Measurements from ENCODE around the gene THRAP3. TPM values are rescaled to one million over a fixed set of nuclear protein-coding genes. Genes with fewer than 3 reads are reported as not detected.
A peak's percentile ranks its signal among the peaks of the same experiment; 100 is the strongest.

Gene THRAP3
- total RNA-seq, 2 donors from 2014 or later, result 145 to 165 TPM

DNA sequence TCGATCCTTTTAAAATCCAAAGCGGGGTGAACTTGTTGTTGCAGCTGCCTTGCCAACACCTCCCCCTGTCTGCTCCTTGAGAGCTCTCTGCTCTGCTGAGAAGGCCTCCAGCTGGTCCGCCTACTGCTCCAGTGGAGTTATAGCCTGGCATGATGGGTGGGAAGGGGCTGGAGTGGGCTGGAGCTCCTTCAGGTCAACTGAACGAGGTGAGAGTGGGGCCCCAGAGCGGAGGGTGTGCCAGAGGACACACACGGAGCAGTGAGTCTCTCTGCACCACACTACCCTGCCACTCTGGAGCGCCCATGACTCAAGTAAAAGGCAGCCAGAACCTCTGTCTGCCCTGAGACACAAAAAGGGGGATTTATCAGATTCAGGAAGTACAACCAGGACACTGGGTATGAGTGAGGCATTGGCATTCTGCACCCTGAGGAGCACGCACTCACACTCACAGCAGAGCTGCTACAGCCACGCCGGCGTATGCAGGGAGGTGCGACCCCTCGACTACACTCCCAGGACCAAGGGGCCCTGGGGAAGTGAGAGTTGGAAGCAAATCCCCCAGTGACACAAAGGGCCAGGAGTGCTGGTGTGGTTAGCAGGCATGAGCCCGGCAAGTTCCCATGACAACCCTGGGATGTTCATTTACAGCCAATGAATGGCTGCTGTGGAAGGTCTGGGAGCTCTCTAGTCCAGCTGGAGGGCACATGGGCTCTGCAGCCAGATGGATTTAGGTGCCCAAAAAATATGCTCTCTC is 127.2 kb downstream of the THRAP3 start:
- peaks cover 6% of the 10 kb centered on the region for H3K4me1 Mint-ChIP-seq
- Histone ChIP-seq H3K36me3 (ENCODE audit: control insufficient read depth, insufficient read depth, low read length) (peaks cover 70% of the 10 kb centered on the region), H3K9me3 (ENCODE audit: control insufficient read depth, low read length) (no peaks in the 10 kb centered on the region), H3K4me1 (ENCODE audit: control insufficient read depth, insufficient read depth, low read length) (no peaks in the 10 kb centered on the region), H3K9ac (ENCODE audit: extremely low read depth, low read length, poor library complexity, severe bottlenecking) (no peak overlapping the region), H3K27me3 (ENCODE audit: control insufficient read depth, insufficient read depth, low read length, poor library complexity, severe bottlenecking) (no peaks in the 10 kb centered on the region), H3K4me3 (ENCODE audit: low read length) (no peak overlapping the region), H3K27ac (ENCODE audit: low read depth, low read length) (peak overlapping the region; percentile 86)
- H3K27me3 Mint-ChIP-seq (ENCODE audit: insufficient read depth), result no peaks in the 10 kb centered on the region
- no peak overlapping the region for H3K27ac Mint-ChIP-seq
- no peaks in the 10 kb centered on the region for H3K9me3 Mint-ChIP-seq
- no peak overlapping the region for H3K4me3 Mint-ChIP-seq
- TF ChIP-seq, protein P1, sequence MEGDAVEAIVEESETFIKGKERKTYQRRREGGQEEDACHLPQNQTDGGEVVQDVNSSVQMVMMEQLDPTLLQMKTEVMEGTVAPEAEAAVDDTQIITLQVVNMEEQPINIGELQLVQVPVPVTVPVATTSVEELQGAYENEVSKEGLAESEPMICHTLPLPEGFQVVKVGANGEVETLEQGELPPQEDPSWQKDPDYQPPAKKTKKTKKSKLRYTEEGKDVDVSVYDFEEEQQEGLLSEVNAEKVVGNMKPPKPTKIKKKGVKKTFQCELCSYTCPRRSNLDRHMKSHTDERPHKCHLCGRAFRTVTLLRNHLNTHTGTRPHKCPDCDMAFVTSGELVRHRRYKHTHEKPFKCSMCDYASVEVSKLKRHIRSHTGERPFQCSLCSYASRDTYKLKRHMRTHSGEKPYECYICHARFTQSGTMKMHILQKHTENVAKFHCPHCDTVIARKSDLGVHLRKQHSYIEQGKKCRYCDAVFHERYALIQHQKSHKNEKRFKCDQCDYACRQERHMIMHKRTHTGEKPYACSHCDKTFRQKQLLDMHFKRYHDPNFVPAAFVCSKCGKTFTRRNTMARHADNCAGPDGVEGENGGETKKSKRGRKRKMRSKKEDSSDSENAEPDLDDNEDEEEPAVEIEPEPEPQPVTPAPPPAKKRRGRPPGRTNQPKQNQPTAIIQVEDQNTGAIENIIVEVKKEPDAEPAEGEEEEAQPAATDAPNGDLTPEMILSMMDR (conservative IDR thresholded peaks at IDR 0.05), result no peak
- no peak for DNase-seq
- WGBS, 2 experiments (ENCODE audit: insufficient coverage in 1 of 2, insufficient read length in 1 of 2), result 91 to 93% methylated on average over 5 to 14 of the region's 14 CpGs
- peaks cover 55% of the 10 kb centered on the region for H3K36me3 Mint-ChIP-seq (ENCODE audit: low read depth)

DNA sequence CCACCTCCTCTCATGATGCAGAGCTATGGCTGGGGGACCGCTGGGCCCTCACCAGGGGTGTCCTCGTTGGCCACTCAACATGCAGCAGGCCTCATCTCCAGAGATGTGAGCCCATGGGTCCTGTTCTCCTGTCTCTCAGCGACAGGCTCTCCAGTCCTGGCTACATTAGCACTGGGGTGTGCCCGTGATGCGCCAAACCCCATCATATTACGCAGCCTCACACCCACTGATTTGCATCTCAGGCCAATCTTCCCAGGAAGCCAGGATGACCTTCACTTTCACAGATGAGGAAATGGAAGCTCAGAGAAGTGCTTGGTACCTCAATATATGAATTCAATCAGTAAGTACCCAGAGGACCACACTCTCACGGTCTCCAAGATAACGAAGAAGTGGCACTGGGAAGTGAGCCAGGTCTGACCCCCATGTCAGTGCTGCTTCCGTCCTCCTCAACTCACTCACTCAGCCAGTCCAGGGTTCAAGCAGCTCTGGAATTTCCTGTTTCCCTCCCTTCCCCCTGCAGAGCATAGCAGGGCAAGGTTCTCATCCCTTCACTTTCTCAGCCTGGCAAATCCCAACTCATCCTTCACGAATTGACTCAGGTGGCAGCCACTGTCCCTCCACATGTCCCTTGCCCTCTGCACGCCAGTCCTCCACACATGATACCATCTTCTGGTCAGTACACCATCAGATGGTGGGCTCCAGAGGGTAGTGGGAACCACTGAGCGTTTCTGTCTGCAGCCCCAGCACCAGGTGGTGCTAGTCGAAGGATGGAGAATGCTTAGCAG is 128.1 kb downstream of the THRAP3 start:
- TF ChIP-seq, protein P1 (conservative IDR thresholded peaks at IDR 0.05), result peak; percentile 20
- 92 to 99% methylated on average over 11 to 13 of the region's 13 CpGs for WGBS, 2 experiments (ENCODE audit: insufficient coverage in 1 of 2, insufficient read length in 1 of 2)
- Histone ChIP-seq H3K4me3 (ENCODE audit: low read length) (no peak overlapping the region), H3K27me3 (ENCODE audit: control insufficient read depth, insufficient read depth, low read length, poor library complexity, severe bottlenecking) (no peaks in the 10 kb centered on the region), H3K9me3 (ENCODE audit: control insufficient read depth, low read length) (no peaks in the 10 kb centered on the region), H3K9ac (ENCODE audit: extremely low read depth, low read length, poor library complexity, severe bottlenecking) (no peak overlapping the region), H3K4me1 (ENCODE audit: control insufficient read depth, insufficient read depth, low read length) (no peaks in the 10 kb centered on the region), H3K27ac (ENCODE audit: low read depth, low read length) (peak overlapping the region; percentile 86), H3K36me3 (ENCODE audit: control insufficient read depth, insufficient read depth, low read length) (peaks cover 70% of the 10 kb centered on the region)
- H3K27ac Mint-ChIP-seq, result peak overlapping the region; percentile 64
- H3K27me3 Mint-ChIP-seq (ENCODE audit: insufficient read depth), result no peaks in the 10 kb centered on the region
- no peak for DNase-seq
- no peak overlapping the region for H3K4me3 Mint-ChIP-seq
- peaks cover 6% of the 10 kb centered on the region for H3K4me1 Mint-ChIP-seq
- H3K9me3 Mint-ChIP-seq, result no peaks in the 10 kb centered on the region
- peaks cover 57% of the 10 kb centered on the region for H3K36me3 Mint-ChIP-seq (ENCODE audit: low read depth)

DNA sequence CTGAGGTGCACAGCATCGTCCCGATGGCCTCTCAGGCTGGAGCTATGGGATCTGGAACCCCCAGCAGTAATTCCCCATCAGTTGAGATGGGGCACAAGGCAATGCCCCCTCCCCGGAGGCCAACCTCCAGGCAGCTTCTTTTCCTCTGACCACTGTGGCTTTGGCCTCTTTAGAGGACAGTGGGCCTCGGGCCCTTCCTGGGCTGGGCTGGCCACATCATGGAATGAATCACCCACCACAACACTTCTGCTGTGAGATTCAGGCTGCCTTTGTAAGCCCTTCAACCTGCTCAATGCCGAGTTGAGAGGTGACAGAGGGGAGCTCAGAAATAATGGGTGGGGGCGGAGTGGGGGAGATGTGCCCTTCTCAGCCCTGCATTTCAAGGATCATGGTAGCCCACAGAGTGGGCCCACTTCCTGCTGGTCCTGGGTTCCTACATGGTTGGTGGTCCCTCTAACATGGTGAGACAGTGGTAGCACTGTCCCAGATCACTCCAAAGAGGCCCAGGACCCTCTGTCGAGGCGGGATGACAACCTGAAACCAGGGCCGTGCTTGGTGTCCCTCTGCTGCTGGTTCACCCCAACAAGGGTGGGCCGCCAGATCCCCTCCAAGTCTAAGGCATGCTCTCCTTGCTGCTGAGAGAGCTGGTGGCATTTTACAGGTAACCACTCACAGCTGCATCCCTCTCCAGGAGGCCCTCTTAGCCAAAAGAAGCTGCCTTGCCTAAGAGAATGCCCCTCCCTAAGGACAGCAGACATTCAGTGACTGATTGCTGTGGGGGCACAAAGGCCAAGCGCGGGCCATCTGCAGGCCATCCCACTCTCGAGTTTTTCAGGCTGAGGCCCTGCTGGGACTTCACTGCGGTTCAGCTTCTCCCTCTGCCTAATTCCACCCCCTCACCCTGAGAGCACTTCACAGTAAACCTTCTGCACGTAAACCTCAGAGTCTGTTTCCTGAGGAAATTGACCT is 129.0 kb downstream of the THRAP3 start:
- peaks cover 71% of the 10 kb centered on the region for H3K36me3 ChIP-seq (ENCODE audit: control insufficient read depth, insufficient read depth, low read length)
- H3K27me3 Mint-ChIP-seq (ENCODE audit: insufficient read depth), result no peaks in the 10 kb centered on the region
- H3K4me1 Mint-ChIP-seq, result peaks cover 6% of the 10 kb centered on the region
- H3K9me3 Mint-ChIP-seq, result no peaks in the 10 kb centered on the region
- no peak overlapping the region for H3K4me3 ChIP-seq (ENCODE audit: low read length)
- H3K4me1 ChIP-seq (ENCODE audit: control insufficient read depth, insufficient read depth, low read length), result no peaks in the 10 kb centered on the region
- H3K4me3 Mint-ChIP-seq, result no peak overlapping the region
- no peaks in the 10 kb centered on the region for H3K9me3 ChIP-seq (ENCODE audit: control insufficient read depth, low read length)
- H3K36me3 Mint-ChIP-seq (ENCODE audit: low read depth), result peaks cover 57% of the 10 kb centered on the region
- H3K9ac ChIP-seq (ENCODE audit: extremely low read depth, low read length, poor library complexity, severe bottlenecking), result no peak overlapping the region
- TF ChIP-seq, protein P1 (conservative IDR thresholded peaks at IDR 0.05), result no peak
- WGBS, 2 experiments (ENCODE audit: insufficient coverage in 1 of 2, insufficient read length in 1 of 2), result 93 to 97% methylated on average over 6 to 15 of the region's 15 CpGs
- no peaks in the 10 kb centered on the region for H3K27me3 ChIP-seq (ENCODE audit: control insufficient read depth, insufficient read depth, low read length, poor library complexity, severe bottlenecking)
- peak overlapping the region; percentile 64 for H3K27ac Mint-ChIP-seq
- H3K27ac ChIP-seq (ENCODE audit: low read depth, low read length), result peak overlapping the region; percentile 24
- DNase-seq, result no peak
